A549 (cell line): ENCODE data around the gene EDA. TPM values are rescaled to one million over a fixed set of nuclear protein-coding genes. Genes with fewer than 3 reads are reported as not detected.

Source experiments
- ATAC-seq, 2 experiments: fragments of 200-7000 bp in 1 of 2; fragments of >200 bp in 1 of 2; cut with Nextera tagmentation in 1 of 2; cut with Tn5 transposase in 1 of 2; 3 replicates each; pipeline versions ENCODE4 v1.8.0 to v1.9.1; 2018 to 2020; ENCODE audit warnings: mild to moderate bottlenecking in 1 of 2, moderate library complexity in 1 of 2
- CTCF ChIA-PET: fragments of 300-600 bp; sonication (Branson Sonifier 250); formaldehyde crosslinking; extraction: SDS; loops from one replicate; lab custom pipeline; 2021; ENCODE audit warnings: antibody characterized with exemption, inconsistent platforms; lab: Yijun Ruan, JAX
- POLR2A ChIA-PET: fragments of 350-600 bp; formaldehyde crosslinking; extraction: SDS; loops from one replicate; lab custom pipeline; 2021; ENCODE audit warnings: antibody characterized with exemption, inconsistent platforms; lab: Yijun Ruan, JAX
- DNase-seq, 2 experiments: peaks; one replicate each; pipeline versions ENCODE4 v3.0.0 to v3.0.0-alpha.2; 2011 to 2016; ENCODE audit warnings: low read depth in 1 of 2, low spot score in 1 of 2
- FAIRE-seq: peaks from 2 replicates; lab custom pipeline; 2011; peaks lifted over from hg19 to GRCh38; lab: Jason Lieb, UNC
- H3K27ac ChIP-seq, 2 experiments: fragments of >200 bp; sonication (Bioruptor Twin); formaldehyde crosslinking; 3 replicates each; pipeline ENCODE4 v1.5.1; 2016 to 2017
- H3K4me1 ChIP-seq: fragments of >200 bp; sonication (Bioruptor Twin); formaldehyde crosslinking; 3 replicates; pipeline ENCODE4 v1.6.1; 2016
- H3K4me2 ChIP-seq: fragments of >200 bp; sonication (Bioruptor Twin); formaldehyde crosslinking; 3 replicates; pipeline ENCODE4 v1.6.1; 2016
- H3K4me3 ChIP-seq: fragments of >200 bp; sonication (Bioruptor Twin); formaldehyde crosslinking; 3 replicates; pipeline ENCODE4 v1.5.1; 2016
- H3K9me3 ChIP-seq: fragments of >200 bp; sonication (Bioruptor Twin); formaldehyde crosslinking; 3 replicates; pipeline ENCODE4 v1.6.1; 2016
- BCL3 ChIP-seq: fragments of >200 bp; sonication (Bioruptor Twin); formaldehyde crosslinking; IDR thresholded peaks from 3 replicates; pipeline ENCODE4 v1.6.1; 2016
- BHLHE40 ChIP-seq: IDR thresholded peaks from 2 replicates; pipeline ENCODE4 v1.6.1; 2012; ENCODE audit warnings: low read depth, low read length, inconsistent platforms
- CBX2 ChIP-seq: fragments of 200-600 bp; sonication (generic); IDR thresholded peaks from 2 replicates; pipeline ENCODE4 v1.6.1; 2016; ENCODE audit warnings: low read depth, mild to moderate bottlenecking, borderline replicate concordance
- CTCF ChIP-seq: fragments of >200 bp; sonication (Bioruptor Twin); formaldehyde crosslinking; IDR thresholded peaks from 3 replicates; pipeline ENCODE4 v1.5.1; 2016
- HDAC2 ChIP-seq: fragments of 200-600 bp; sonication (generic); IDR thresholded peaks from 2 replicates; pipeline ENCODE4 v1.6.1; 2016
- HES2 ChIP-seq: fragments of >200 bp; sonication (Bioruptor Twin); formaldehyde crosslinking; IDR thresholded peaks from 2 replicates; pipeline ENCODE4 v1.6.1; 2016
- HEYL ChIP-seq: fragments of 250-450 bp; sonication (Bioruptor Pico); IDR thresholded peaks from 2 replicates; pipeline ENCODE4 v1.8.0; 2021; ENCODE audit warnings: mild to moderate bottlenecking, moderate library complexity
- HOXB13 ChIP-seq: fragments of 250-450 bp; sonication (Bioruptor Pico); IDR thresholded peaks from 2 replicates; pipeline ENCODE4 v1.5.0; 2020; ENCODE audit warnings: low read depth, mild to moderate bottlenecking, moderate library complexity
- KDM1A ChIP-seq: fragments of 200-600 bp; sonication (generic); IDR thresholded peaks from 2 replicates; pipeline ENCODE4 v1.6.1; 2016; ENCODE audit warnings: low read depth, mild to moderate bottlenecking
- MAFK ChIP-seq: fragments of 450-650 bp; IDR thresholded peaks from 2 replicates; pipeline ENCODE4 v1.6.1; 2014; ENCODE audit not compliant: partially characterized antibody
- MAZ ChIP-seq: fragments of 150-350 bp; IDR thresholded peaks from 2 replicates; pipeline ENCODE4 v1.6.1; 2014; ENCODE audit warnings: antibody characterized with exemption, low read depth, low read length, borderline replicate concordance
- MYC ChIP-seq: IDR thresholded peaks from 2 replicates; pipeline ENCODE4 v1.6.1; 2012; ENCODE audit warnings: mild to moderate bottlenecking, inconsistent platforms, low read length, improper control_type of control experiment, borderline replicate concordance
- RAD21 ChIP-seq, 2 experiments: fragments of >200 bp in 1 of 2; sonication (Bioruptor Twin) in 1 of 2; formaldehyde crosslinking in 1 of 2; IDR thresholded peaks in 1 of 2; conservative IDR thresholded peaks in 1 of 2; 2 replicates in 1 of 2; 3 replicates in 1 of 2; pipeline ENCODE4 v1.6.1; 2012 to 2018; ENCODE audit warnings: inconsistent platforms in 1 of 2
- RARB ChIP-seq: fragments of 250-450 bp; sonication (Bioruptor Pico); IDR thresholded peaks from 2 replicates; pipeline ENCODE4 v1.8.0; 2021; ENCODE audit warnings: mild to moderate bottlenecking, moderate library complexity
- RCOR1 ChIP-seq: fragments of 150-350 bp; IDR thresholded peaks from 2 replicates; pipeline ENCODE4 v1.6.1; 2014; ENCODE audit warnings: antibody characterized with exemption, low read length, low read depth
- REST ChIP-seq: fragments of 200-600 bp; sonication (generic); IDR thresholded peaks from 2 replicates; pipeline ENCODE4 v1.6.1; 2016; ENCODE audit warnings: antibody characterized with exemption, mild to moderate bottlenecking, moderate library complexity
- TP53 ChIP-seq: fragments of 250-450 bp; sonication (Bioruptor Pico); IDR thresholded peaks from 2 replicates; pipeline ENCODE4 v1.5.0; 2021; ENCODE audit warnings: mild to moderate bottlenecking, moderate library complexity
- ZC3H11A ChIP-seq: fragments of 450-650 bp; IDR thresholded peaks from 2 replicates; pipeline ENCODE4 v1.6.1; 2014; ENCODE audit warnings: antibody characterized with exemption, mild to moderate bottlenecking
- ZNF302 ChIP-seq: fragments of 250-450 bp; sonication (Bioruptor Pico); IDR thresholded peaks from 2 replicates; pipeline ENCODE4 v1.9.0; 2021; ENCODE audit warnings: inconsistent platforms, mild to moderate bottlenecking, moderate library complexity
- ZSCAN20 ChIP-seq: fragments of 250-450 bp; sonication (Bioruptor Pico); IDR thresholded peaks from 2 replicates; pipeline ENCODE4 v1.8.0; 2022; ENCODE audit warnings: mild to moderate bottlenecking, moderate library complexity
- WGBS: methylation state at CpG from one replicate; pipeline ENCODE4 v1.1.6; 2017; ENCODE audit errors: missing lambda C conversion rate; 5-methylcytosine and 5-hydroxymethylcytosine counted together
- polyA plus RNA-seq, 4 experiments: library from polyadenylated mRNA; depleted of rRNA in 3 of 4; stranded (reverse); fragments of >200 nt; fragmentation: RNase III in 1 of 4; extraction: RNeasy Plus Mini Kit Qiagen cat#74134 plus additional on column Dnase treatment in 1 of 4; gene quantifications; 2 replicates in 3 of 4; 3 replicates in 1 of 4; pipeline ENCODE4 v1.2.3, GENCODE V29; 2011 to 2017

Gene EDA
- polyA plus RNA-seq, 2 of the 4 experiments (the other 2 are of a cell fraction), result 0.25 to 0.26 TPM

GRCh38 chrX:70038951-70039350 is 423.0 kb downstream of the EDA start:
- Histone ChIP-seq H3K4me1 (no peaks in the 10 kb centered on the region), H3K4me3 (no peak overlapping the region), H3K4me2 (no peak overlapping the region), H3K27ac (no peak overlapping the region), H3K9me3 (no peaks in the 10 kb centered on the region)
- no peak for TF ChIP-seq CBX2
- TF ChIP-seq ZNF302 (CRISPR knock-in tag), result no peak
- TF ChIP-seq TP53 (CRISPR knock-in tag), result no peak
- TF ChIP-seq HEYL (CRISPR knock-in tag), result no peak
- TF ChIP-seq ZSCAN20 (CRISPR knock-in tag), result no peak
- no peak for TF ChIP-seq HDAC2
- TF ChIP-seq MYC, result no peak
- TF ChIP-seq BHLHE40, result no peak
- no peak for TF ChIP-seq RAD21 (conservative IDR thresholded peaks at IDR 0.05 in 1 of 2, IDR thresholded peaks at IDR 0.05 in 1 of 2)
- TF ChIP-seq HOXB13 (CRISPR knock-in tag), result no peak
- TF ChIP-seq RCOR1, result no peak
- TF ChIP-seq HES2, result no peak
- TF ChIP-seq ZC3H11A, result no peak
- TF ChIP-seq REST, result no peak
- TF ChIP-seq MAZ, result no peak
- TF ChIP-seq BCL3, result no peak
- no peak for TF ChIP-seq MAFK
- POLR2A ChIA-PET, result no interaction called here
- 57% methylated on average over 1 of the region's 1 CpG for WGBS
- CTCF ChIA-PET, result interaction anchor here (0.7 to 6.4 kb wide), 5 partner anchors 8 to 94 kb away, joined by 3 to 49 read pairs (median 4); partner anchors contain the start of gene IGBP1
- DNase-seq (no peak), ATAC-seq (no peak), FAIRE-seq (no peak)

- Histone ChIP-seq H3K27ac (no peak overlapping the region), H3K9me3 (no peaks in the 10 kb centered on the region), H3K4me1 (no peaks in the 10 kb centered on the region), H3K4me2 (no peak overlapping the region), H3K4me3 (no peak overlapping the region)
- no peak for ATAC-seq
- POLR2A ChIA-PET, result no interaction called here
- DNase-seq, result no peak
- WGBS, result 60% methylated on average over 2 of the region's 2 CpGs
- CTCF ChIA-PET, result interaction anchor here (2.5 to 6.4 kb wide), 2 partner anchors 8 to 57 kb away, joined by 12 to 49 read pairs; no protein-coding TSS in a partner anchor
- no peak for FAIRE-seq
- no peak for TF ChIP-seq ZNF302 (CRISPR knock-in tag)
- no peak for TF ChIP-seq HES2
- no peak for TF ChIP-seq ZC3H11A
- no peak for TF ChIP-seq CTCF
- TF ChIP-seq KDM1A, result no peak
- no peak for TF ChIP-seq RARB (CRISPR knock-in tag)
- no peak for TF ChIP-seq HOXB13 (CRISPR knock-in tag)
- TF ChIP-seq, all 56 proteins: peak for 0
These were observed 423.8 kb downstream of the EDA start for GRCh38 chrX:70039758-70040157.
